ENCODE results near the gene CYP8B1. TPM values are rescaled to one million over a fixed set of nuclear protein-coding genes. Genes with fewer than 3 reads are reported as not detected.

The CYP8B1 gene
- total and polyA plus RNA-seq, 2 of the 13 experiments (the other 11 are each of a cell fraction or from before 2014, with no cell fraction given) = 0.58 to 2.0 TPM

DNA sequence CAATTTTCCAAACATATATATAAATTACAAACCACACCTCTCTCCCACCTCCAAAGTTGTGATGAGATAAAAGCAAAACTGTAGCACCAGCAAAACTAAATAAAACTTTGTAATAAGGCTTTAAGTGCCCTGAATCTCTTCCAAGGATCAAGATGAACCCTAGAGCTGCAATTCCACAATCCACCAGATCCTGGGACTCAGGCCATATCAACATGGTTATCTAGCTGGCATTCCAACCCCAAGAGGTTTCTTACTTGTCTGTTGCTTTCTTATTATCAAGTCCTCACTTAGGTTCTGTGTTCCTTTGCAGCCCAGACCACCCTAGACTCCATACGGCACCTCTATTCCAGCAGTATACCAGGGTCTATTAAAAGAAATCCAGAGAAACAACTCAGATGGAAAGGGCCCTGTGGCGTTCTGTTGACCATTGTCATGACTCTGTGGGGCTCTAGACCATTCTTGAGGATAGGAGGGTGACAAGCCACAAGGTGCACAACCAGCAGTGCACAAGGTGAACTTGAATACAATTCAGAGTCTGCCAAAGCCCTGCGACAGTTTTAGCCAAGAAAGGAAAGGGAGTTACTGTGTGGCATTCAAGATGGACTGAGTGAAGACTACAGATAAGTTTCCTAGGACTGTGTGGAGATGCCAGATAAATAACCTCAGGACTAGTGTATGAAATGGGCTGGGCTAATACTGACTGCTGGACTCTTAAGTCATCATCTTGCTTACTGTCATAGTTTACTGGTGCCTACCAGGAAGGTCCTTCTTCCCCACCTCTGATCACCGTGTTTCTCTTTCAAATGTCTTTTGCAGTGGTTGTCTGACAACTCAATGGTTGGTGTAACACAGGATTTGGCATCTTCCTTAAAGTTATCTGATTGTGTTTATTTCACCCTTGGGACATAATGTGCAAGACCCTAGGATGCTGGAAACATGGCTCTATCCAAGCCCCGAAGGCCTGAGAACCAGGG, 39.2 kb downstream of the CYP8B1 start (continued):
- TF ChIP-seq, protein P1, sequence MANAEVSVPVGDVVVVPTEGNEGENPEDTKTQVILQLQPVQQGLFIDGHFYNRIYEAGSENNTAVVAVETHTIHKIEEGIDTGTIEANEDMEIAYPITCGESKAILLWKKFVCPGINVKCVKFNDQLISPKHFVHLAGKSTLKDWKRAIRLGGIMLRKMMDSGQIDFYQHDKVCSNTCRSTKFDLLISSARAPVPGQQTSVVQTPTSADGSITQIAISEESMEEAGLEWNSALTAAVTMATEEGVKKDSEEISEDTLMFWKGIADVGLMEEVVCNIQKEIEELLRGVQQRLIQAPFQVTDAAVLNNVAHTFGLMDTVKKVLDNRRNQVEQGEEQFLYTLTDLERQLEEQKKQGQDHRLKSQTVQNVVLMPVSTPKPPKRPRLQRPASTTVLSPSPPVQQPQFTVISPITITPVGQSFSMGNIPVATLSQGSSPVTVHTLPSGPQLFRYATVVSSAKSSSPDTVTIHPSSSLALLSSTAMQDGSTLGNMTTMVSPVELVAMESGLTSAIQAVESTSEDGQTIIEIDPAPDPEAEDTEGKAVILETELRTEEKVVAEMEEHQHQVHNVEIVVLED (CRISPR knock-in tag; IDR thresholded peaks at IDR 0.05; ENCODE audit: borderline replicate concordance) = no peak
- TF ChIP-seq THYN1 (CRISPR knock-in tag; IDR thresholded peaks at IDR 0.05; ENCODE audit: borderline replicate concordance, low read depth) (no peak), ZNF775 (CRISPR knock-in tag; IDR thresholded peaks at IDR 0.05; ENCODE audit: borderline replicate concordance) (no peak)

DNA sequence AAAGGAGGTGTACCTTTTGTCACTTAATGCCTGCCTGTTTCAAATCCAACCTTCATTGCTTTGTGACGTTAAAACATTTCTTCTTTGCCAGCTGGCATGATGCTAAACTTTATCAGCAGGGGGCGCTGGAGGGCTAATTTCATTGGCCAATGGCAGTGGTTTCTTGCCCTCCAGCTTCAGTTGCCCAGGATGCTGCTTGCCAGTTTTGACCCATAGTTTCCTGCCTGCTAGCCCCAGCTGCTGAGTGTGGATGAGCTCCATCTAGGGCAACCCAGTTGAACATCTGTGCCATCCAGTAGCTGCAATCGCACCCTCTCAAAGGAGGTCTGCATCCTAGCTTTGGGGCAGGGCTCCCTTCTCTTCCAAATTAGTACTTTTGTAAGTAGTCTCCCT, 44.4 kb downstream of the CYP8B1 start:
- in situ Hi-C loops (cut with HindIII; ENCODE audit: extremely low pct_ligation_motif_present, low pct_unique_long_range_greater_than_20kb) (loop anchor here (25.0 kb wide), 1 partner anchor 594 kb away; no protein-coding TSS in a partner anchor), intact Hi-C loops (cut with micrococcal nuclease; ENCODE audit: unreplicated experiment) (loop anchor here (1.0 to 5.0 kb wide), 3 partner anchors 50 to 584 kb away; partner anchors contain the start of gene ZBTB47)
- Histone ChIP-seq H2AFZ (ENCODE audit: low read length) (peak overlapping the region; percentile 17), H3K4me2 (ENCODE audit: low read depth, low read length) (peak overlapping the region; percentile 74), H3K9me3 (ENCODE audit: low read length) (no peaks in the 10 kb centered on the region), H4K20me1 (ENCODE audit: insufficient read depth, low read length) (no peaks in the 10 kb centered on the region), H3K79me2 (ENCODE audit: insufficient read depth, low read length) (no peaks in the 10 kb centered on the region), H3K27ac (ENCODE audit: extremely low read length, insufficient read depth, low read length) (no peak overlapping the region), H3K27me3 (ENCODE audit: control insufficient read depth in 1 of 2, insufficient read depth in 2 of 2, low read length in 2 of 2) (no peaks in the 10 kb centered on the region), H3K4me1 (ENCODE audit: insufficient read depth, low read length) (peaks cover 50% of the 10 kb centered on the region), H3K4me3 (replicated peaks in 1 of 3; ENCODE audit: insufficient read depth in 1 of 3, low read depth in 2 of 3, low read length in 3 of 3) (no peak overlapping the region), H3K9ac (ENCODE audit: insufficient read depth, low read depth, low read length) (peak overlapping the region; percentile 62; the same call in 1 of the 2 replicates), H3K36me3 (replicated peaks in 1 of 2; ENCODE audit: control insufficient read depth in 1 of 2, insufficient read depth in 2 of 2, low read length in 2 of 2) (no peaks in the 10 kb centered on the region)
- 33% methylated on average over 3 of the region's 3 CpGs for WGBS (ENCODE audit: low lambda C conversion rate)
- POLR2A ChIA-PET = interaction anchor here (1.0 to 3.6 kb wide), 7 partner anchors 8 to 50 kb away, joined by 3 to 19 read pairs (median 7); partner anchors contain the start of genes CYP8B1 and HIGD1A
- FAIRE-seq (peak; percentile 60), ATAC-seq (0 out of 3 replicates have a peak, but pooled peaks have one; percentile 5), DNase-seq (ENCODE audit: low spot score) (peak; percentile 73)
- CTCF ChIA-PET (ENCODE audit: low intra/inter-chr PET ratio, low total read pairs) = interaction anchor here (1.1 to 3.7 kb wide), 5 partner anchors 8 to 601 kb away, joined by 4 to 79 read pairs (median 5); no protein-coding TSS in a partner anchor
- BruUV-seq (replicated peaks) = no TSS peak
- TF ChIP-seq PHF5A (CRISPR knock-in tag; IDR thresholded peaks at IDR 0.05; ENCODE audit: low read depth, unreplicated experiment) = no peak
- peak; percentile 46; the same call in 1 of the 2 replicates for TF ChIP-seq SALL1 (CRISPR knock-in tag; IDR thresholded peaks at IDR 0.05)
- peak; percentile 56; the same call in 1 of the 2 replicates for TF ChIP-seq MED1 (CRISPR knock-in tag; IDR thresholded peaks at IDR 0.05)
- TF ChIP-seq GATAD2A (CRISPR knock-in tag; IDR thresholded peaks at IDR 0.05) = peak; percentile 47; the same call in 1 of the 2 replicates
- TF ChIP-seq CBX1 (IDR thresholded peaks at IDR 0.05; ENCODE audit: low read depth) = no peak
- TF ChIP-seq SMC3 (IDR thresholded peaks at IDR 0.05; ENCODE audit: low read length) = peak; percentile 98
- no peak for TF ChIP-seq TAF1 (CRISPR knock-in tag; IDR thresholded peaks at IDR 0.05)
- TF ChIP-seq DZIP1 (CRISPR knock-in tag; IDR thresholded peaks at IDR 0.05) = no peak
- no peak for TF ChIP-seq REL (CRISPR knock-in tag; conservative IDR thresholded peaks at IDR 0.05)
- TF ChIP-seq MXD4 (CRISPR knock-in tag; IDR thresholded peaks at IDR 0.05) = no peak
- 0 out of 2 replicates have a peak, but pooled peaks have one; percentile 45 for TF ChIP-seq TARDBP (CRISPR knock-in tag; IDR thresholded peaks at IDR 0.05)
- TF ChIP-seq, protein P2, sequence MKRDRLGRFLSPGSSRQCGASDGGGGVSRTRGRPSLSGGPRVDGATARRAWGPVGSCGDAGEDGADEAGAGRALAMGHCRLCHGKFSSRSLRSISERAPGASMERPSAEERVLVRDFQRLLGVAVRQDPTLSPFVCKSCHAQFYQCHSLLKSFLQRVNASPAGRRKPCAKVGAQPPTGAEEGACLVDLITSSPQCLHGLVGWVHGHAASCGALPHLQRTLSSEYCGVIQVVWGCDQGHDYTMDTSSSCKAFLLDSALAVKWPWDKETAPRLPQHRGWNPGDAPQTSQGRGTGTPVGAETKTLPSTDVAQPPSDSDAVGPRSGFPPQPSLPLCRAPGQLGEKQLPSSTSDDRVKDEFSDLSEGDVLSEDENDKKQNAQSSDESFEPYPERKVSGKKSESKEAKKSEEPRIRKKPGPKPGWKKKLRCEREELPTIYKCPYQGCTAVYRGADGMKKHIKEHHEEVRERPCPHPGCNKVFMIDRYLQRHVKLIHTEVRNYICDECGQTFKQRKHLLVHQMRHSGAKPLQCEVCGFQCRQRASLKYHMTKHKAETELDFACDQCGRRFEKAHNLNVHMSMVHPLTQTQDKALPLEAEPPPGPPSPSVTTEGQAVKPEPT (CRISPR knock-in tag; IDR thresholded peaks at IDR 0.05; ENCODE audit: low read depth) = no peak
- TF ChIP-seq TEAD3 (CRISPR knock-in tag; optimal IDR thresholded peaks at IDR 0.05; ENCODE audit: borderline replicate concordance) = no peak

Data from HepG2 (cell line).